ENCODE measurements around the gene HIC1.

Gene HIC1

GRCh38 chr17:2044263-2044894, 10.5 kb upstream of the HIC1 start:
- no peak for DNase-seq

GRCh38 chr17:2047590-2047989, 7.3 kb upstream of the HIC1 start:
- no peak for DNase-seq

- DNase-seq = no peak
Observed at GRCh38 chr17:2048805-2049204, 6.1 kb upstream of the HIC1 start.

- peak in 48 of 56 donors; percentile 22 to 88 (median 60) for DNase-seq
Observed at GRCh38 chr17:2049333-2050299, 5.3 kb upstream of the HIC1 start.

GRCh38 chr17:2050300-2051060, 4.4 kb upstream of the HIC1 start:
- DNase-seq = peak in 36 of 56 donors; percentile 21 to 88 (median 56)

GRCh38 chr17:2051061-2051932, 3.6 kb upstream of the HIC1 start:
- peak in 12 of 56 donors; percentile 18 to 73 (median 32) for DNase-seq

GRCh38 chr17:2051933-2052559, 2.9 kb upstream of the HIC1 start:
- DNase-seq = no peak

GRCh38 chr17:2053380-2054261, 1.3 kb upstream of the HIC1 start:
- peak in 39 of 56 donors; percentile 28 to 76 (median 57) for DNase-seq

- DNase-seq = peak in 4 of 56 donors; percentile 45 to 57 (median 52)
Observed at GRCh38 chr17:2054262-2054511, 716 bp upstream of the HIC1 start.

- DNase-seq = no peak
Observed at GRCh38 chr17:2055292-2056205, 646 bp downstream of the HIC1 start.

GRCh38 chr17:2056206-2057174, 1.6 kb downstream of the HIC1 start:
- no peak for DNase-seq

- no peak for DNase-seq
Observed at GRCh38 chr17:2057175-2057759, 2.4 kb downstream of the HIC1 start.

- DNase-seq = no peak
Observed at GRCh38 chr17:2057760-2058585, 3.1 kb downstream of the HIC1 start.

- DNase-seq = peak in 11 of 56 donors; percentile 7 to 63 (median 30)
Observed at GRCh38 chr17:2058586-2059546, 4.0 kb downstream of the HIC1 start.
